ENCODE data around the gene CHST2. TPM values are rescaled to one million over a fixed set of nuclear protein-coding genes. Genes with fewer than 3 reads are reported as not detected.

The CHST2 gene
- total RNA-seq, 1 experiment from 2014 or later: 1.7 TPM

GRCh38 chr3:143165211-143165610 lies 45.6 kb downstream of the CHST2 start:
- peak overlapping the region; percentile 75 for H2AFZ ChIP-seq (ENCODE audit: low read depth, low read length, poor library complexity, severe bottlenecking)
- peaks cover 3 to 10% of the 10 kb centered on the region in 2 experiments; a peak in 3 of 4 replicates for H3K4me1 ChIP-seq (ENCODE audit: control insufficient read depth in 1 of 2, insufficient read depth in 2 of 2, low read length in 2 of 2)
- ATAC-seq: no peak
- no peaks in the 10 kb centered on the region for H3K9me2 ChIP-seq (ENCODE audit: insufficient read depth)
- H4K20me1 ChIP-seq (ENCODE audit: insufficient read depth): no peaks in the 10 kb centered on the region
- no peak overlapping the region for H3K9ac ChIP-seq (ENCODE audit: low read length)
- intact Hi-C loops (cut with micrococcal nuclease): no loop called here
- ChIA-PET RAD21 (ENCODE audit: low non-redundant PET in 1 of 2, low total read pairs in 2 of 2, uncharacterized antibody in 2 of 2, unreplicated experiment in 2 of 2) (no interaction called here), POLR2A (no interaction called here), CTCF (no interaction called here)
- no TSS peak for BruUV-seq (replicated peaks)
- peak overlapping the region; percentile 57 for H3K4me2 ChIP-seq (ENCODE audit: low read length)
- no peaks in the 10 kb centered on the region for H3K27me3 ChIP-seq (ENCODE audit: insufficient read depth, low read length)
- no peak for DNase-seq (ENCODE audit: low read depth, low spot score)
- H3K9me3 ChIP-seq (ENCODE audit: control insufficient read depth in 1 of 2, insufficient read depth in 1 of 2, low read depth in 1 of 2, low read length in 2 of 2): no peaks in the 10 kb centered on the region
- no peak overlapping the region for H3K4me3 ChIP-seq (replicated peaks in 1 of 2; ENCODE audit: low read depth in 1 of 2, low read length in 2 of 2)
- H3K79me2 ChIP-seq (ENCODE audit: insufficient read depth, low read length): no peaks in the 10 kb centered on the region
- TF ChIP-seq MAX (IDR thresholded peaks at IDR 0.05): no peak
- TF ChIP-seq REST (IDR thresholded peaks at IDR 0.05; ENCODE audit: low read depth): no peak
- no peak for TF ChIP-seq POLR2AphosphoS5 (IDR thresholded peaks at IDR 0.05; ENCODE audit: low read depth, low read length)
- no peak for TF ChIP-seq JUND (IDR thresholded peaks at IDR 0.05)
- no peak for TF ChIP-seq CTCF (IDR thresholded peaks at IDR 0.05 in 2 of 3, conservative IDR thresholded peaks at IDR 0.05 in 1 of 3; ENCODE audit: borderline replicate concordance in 1 of 3, insufficient read depth in 1 of 3, low read depth in 2 of 3, low read length in 2 of 3)
- TF ChIP-seq TCF7L2 (IDR thresholded peaks at IDR 0.05; ENCODE audit: borderline replicate concordance, extremely low read depth, insufficient read depth, insufficient read length): no peak
- no peak for TF ChIP-seq ZNF274 (IDR thresholded peaks at IDR 0.05; ENCODE audit: low read depth, low read length)
- no peak for TF ChIP-seq EZH2 (IDR thresholded peaks at IDR 0.05)
- TF ChIP-seq ZBTB33 (IDR thresholded peaks at IDR 0.05; ENCODE audit: extremely low read depth, insufficient replicate concordance, low read length): no peak
- no peak overlapping the region for H3K27ac ChIP-seq (ENCODE audit: low read depth, low read length)
- H3K36me3 ChIP-seq (ENCODE audit: control insufficient read depth in 1 of 2, insufficient read depth in 2 of 2, low read length in 2 of 2): no peaks in the 10 kb centered on the region
